Liver (tissue), 9 donors: Measurements from ENCODE around the gene WAC. TPM values are rescaled to one million over a fixed set of nuclear protein-coding genes. Genes with fewer than 3 reads are reported as not detected.

Experiments used
- DNase-seq: peaks from one replicate; pipeline ENCODE4 v3.0.0-alpha.2; 2017; ENCODE audit warnings: low spot score
- H3K27ac ChIP-seq, 2 donors: one replicate each; pipeline ENCODE4 v1.7.0; 2013; ENCODE audit warnings: inconsistent platforms in 2 of 2, low read length in 2 of 2, control low read depth in 1 of 2, low read depth in 1 of 2, mild to moderate bottlenecking in 1 of 2
- H3K27me3 ChIP-seq, 4 donors: one replicate each; pipeline versions ENCODE4 v1.6.1 to v1.7.0; 2013; ENCODE audit warnings: low read length in 3 of 4, inconsistent platforms in 1 of 4, mild to moderate bottlenecking in 1 of 4, moderate library complexity in 1 of 4; ENCODE audit not compliant: control insufficient read depth in 4 of 4, insufficient read depth in 4 of 4
- H3K36me3 ChIP-seq, 4 donors: one replicate each; pipeline versions ENCODE4 v1.6.1 to v1.7.0; 2013; ENCODE audit warnings: low read length in 3 of 4, mild to moderate bottlenecking in 3 of 4, low read depth in 1 of 4, moderate library complexity in 1 of 4; ENCODE audit not compliant: control insufficient read depth in 4 of 4, insufficient read depth in 3 of 4
- H3K4me1 ChIP-seq, 4 donors: one replicate each; pipeline versions ENCODE4 v1.6.1 to v1.7.0; 2013; ENCODE audit warnings: low read length in 3 of 4, mild to moderate bottlenecking in 3 of 4, moderate library complexity in 1 of 4; ENCODE audit not compliant: control insufficient read depth in 4 of 4, insufficient read depth in 4 of 4
- H3K4me3 ChIP-seq, 3 donors: one replicate each; pipeline versions ENCODE4 v1.6.1 to v1.7.0; 2013; ENCODE audit warnings: low read length in 3 of 3, control low read depth in 1 of 3, low read depth in 1 of 3, mild to moderate bottlenecking in 1 of 3
- H3K9ac ChIP-seq, 2 donors: one replicate each; pipeline ENCODE4 v1.7.0; 2013; ENCODE audit warnings: low read length in 2 of 2, mild to moderate bottlenecking in 2 of 2, moderate library complexity in 2 of 2, control low read depth in 1 of 2, low read depth in 1 of 2
- H3K9me3 ChIP-seq, 4 donors: one replicate each; pipeline versions ENCODE4 v1.6.1 to v1.7.0; 2013; ENCODE audit warnings: low read length in 3 of 4; ENCODE audit not compliant: control insufficient read depth in 4 of 4
- EGR1 ChIP-seq, 2 donors: IDR thresholded peaks; 2 replicates each; pipeline ENCODE4 v1.6.1; 2016 to 2018; ENCODE audit warnings: antibody characterized with exemption in 2 of 2, low read depth in 2 of 2
- FOXA1 ChIP-seq: IDR thresholded peaks from 2 replicates; pipeline ENCODE4 v1.6.1; 2016; ENCODE audit warnings: antibody characterized with exemption
- FOXA2 ChIP-seq: IDR thresholded peaks from 2 replicates; pipeline ENCODE4 v1.6.1; 2016; ENCODE audit warnings: antibody characterized with exemption
- GABPA ChIP-seq, 2 donors: IDR thresholded peaks in 1 of 2; conservative IDR thresholded peaks in 1 of 2; 2 replicates each; pipeline ENCODE4 v1.6.1; 2016; ENCODE audit warnings: antibody characterized with exemption in 2 of 2, mild to moderate bottlenecking in 1 of 2, moderate library complexity in 1 of 2
- HNF4A ChIP-seq, 2 donors: conservative IDR thresholded peaks; 2 replicates each; pipeline ENCODE4 v1.6.1; 2016; ENCODE audit warnings: antibody characterized with exemption in 2 of 2, mild to moderate bottlenecking in 2 of 2
- JUND ChIP-seq, 2 donors: IDR thresholded peaks; 2 replicates each; pipeline ENCODE4 v1.6.1; 2016; ENCODE audit warnings: antibody characterized with exemption in 2 of 2
- NR2F2 ChIP-seq: IDR thresholded peaks from 2 replicates; pipeline ENCODE4 v1.6.1; 2016; ENCODE audit warnings: antibody characterized with exemption
- RAD21 ChIP-seq, 2 donors: IDR thresholded peaks; 2 replicates each; pipeline ENCODE4 v1.6.1; 2016; ENCODE audit warnings: antibody characterized with exemption in 2 of 2, mild to moderate bottlenecking in 2 of 2
- RXRA ChIP-seq, 2 donors: IDR thresholded peaks; 2 replicates each; pipeline ENCODE4 v1.6.1; 2017 to 2018; ENCODE audit warnings: antibody characterized with exemption in 2 of 2, mild to moderate bottlenecking in 1 of 2
- SP1 ChIP-seq: IDR thresholded peaks from 2 replicates; pipeline ENCODE4 v1.6.1; 2018; ENCODE audit warnings: antibody characterized with exemption, mild to moderate bottlenecking
- TAF1 ChIP-seq: conservative IDR thresholded peaks from 2 replicates; pipeline ENCODE4 v1.6.1; 2016; ENCODE audit warnings: antibody characterized with exemption, mild to moderate bottlenecking
- YY1 ChIP-seq: IDR thresholded peaks from 2 replicates; pipeline ENCODE4 v1.6.1; 2016; ENCODE audit warnings: antibody characterized with exemption, mild to moderate bottlenecking
- WGBS: extraction: QIAGEN DNeasy Blood & Tissue Kit; methylation state at CpG from one replicate; pipeline ENCODE4 v1.1.7; 2013; 5-methylcytosine and 5-hydroxymethylcytosine counted together
- polyA plus RNA-seq, 2 donors: library from polyadenylated mRNA; stranded (reverse) in 1 of 2; unstranded in 1 of 2; fragments of 200-250 nt in 1 of 2; fragments of >200 nt in 1 of 2; fragmentation: Nextera tagmentation in 1 of 2; extraction: Ambion mirVana in 1 of 2; gene quantifications; one replicate each; pipeline versions ENCODE4 v1.2.1 to v1.2.3, GENCODE V29; 2013 to 2015
- total RNA-seq, 2 donors: library from RNA; depleted of rRNA; stranded (reverse); fragments of >200 nt; gene quantifications; one replicate each; pipeline ENCODE4 v1.2.3, GENCODE V29; 2014
- TF ChIP-seq, protein P1 (sequence below): IDR thresholded peaks from 2 replicates; pipeline ENCODE4 v1.6.1; 2016; ENCODE audit warnings: antibody characterized with exemption
- TF ChIP-seq, protein P2 (sequence below): IDR thresholded peaks from 2 replicates; pipeline ENCODE4 v1.6.1; 2016; ENCODE audit warnings: antibody characterized with exemption, mild to moderate bottlenecking
- TF ChIP-seq, protein P3 (sequence below): IDR thresholded peaks from 2 replicates; pipeline ENCODE4 v1.6.1; 2016; ENCODE audit warnings: antibody characterized with exemption
- TF ChIP-seq, protein P4 (sequence below): fragments of 150-350 bp; IDR thresholded peaks from 2 replicates; pipeline ENCODE4 v1.5.1; 2017; ENCODE audit warnings: improper control_type of control experiment, low read depth, low read length; ENCODE audit not compliant: missing input control
- TF ChIP-seq, protein P5 (sequence below): IDR thresholded peaks from 2 replicates; pipeline ENCODE4 v1.6.1; 2016; ENCODE audit warnings: antibody characterized with exemption
- donor health status: healthy.
- donor health status: healthy.
- donor health status: healthy.
- donor health status: healthy.
- donor health status: healthy.

The WAC gene
- total and polyA plus RNA-seq, 4 donors, result 20.2 to 48.7 (median 32.0) TPM

DNA sequence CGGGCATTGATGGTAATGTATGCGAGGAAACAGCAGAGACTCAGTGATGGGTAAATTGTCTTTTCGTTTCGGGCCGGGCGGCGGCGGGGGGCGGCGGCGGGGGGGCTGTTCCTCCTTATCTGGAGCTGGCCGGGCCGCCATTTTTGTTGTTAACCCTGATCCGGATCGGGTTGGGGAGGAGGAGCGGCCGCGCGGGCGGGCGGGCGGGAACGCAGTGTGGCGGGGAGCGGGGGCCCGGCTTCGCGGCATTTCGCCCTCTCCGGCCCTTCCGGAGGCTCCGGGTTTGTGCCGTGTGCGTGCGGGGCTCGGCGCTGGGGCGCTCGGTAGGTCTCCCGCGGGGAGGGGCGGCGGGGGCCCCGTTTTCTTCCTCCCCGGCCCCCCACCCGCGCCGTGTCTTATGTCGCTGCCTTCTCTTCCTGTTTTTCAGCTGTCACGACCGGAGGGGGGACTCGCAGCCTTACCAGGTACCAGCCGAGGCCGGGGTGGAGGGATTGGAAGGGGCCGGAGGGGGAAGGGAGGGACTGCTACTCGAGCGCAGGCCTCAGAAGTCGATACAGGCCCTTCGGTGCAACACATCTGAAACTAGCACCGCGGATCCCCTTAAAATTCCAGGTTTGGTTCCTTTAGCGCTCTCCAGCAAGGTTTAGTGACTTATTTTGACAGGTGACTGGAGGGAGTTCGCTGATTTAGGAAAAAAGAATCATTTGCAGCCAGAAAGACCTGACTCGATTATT, 820 bp downstream of the WAC start:
- Histone ChIP-seq H3K27ac (peak overlapping the region; percentile 81 to 99), H3K9ac (peak overlapping the region; percentile 97 to 100), H3K4me3 (peak overlapping the region; percentile 90 to 96 (median 94)), H3K9me3 (no peaks in the 10 kb centered on the region), H3K36me3 (peaks cover 6 to 29% (median 24%) of the 10 kb centered on the region in 4 donors), H3K27me3 (no peaks in the 10 kb centered on the region), H3K4me1 (peaks cover 0 to 20% (median 10%) of the 10 kb centered on the region in 4 donors)
- TF ChIP-seq RAD21 (IDR thresholded peaks at IDR 0.05) (peak in 1 of 2 donors; percentile 5), JUND (IDR thresholded peaks at IDR 0.05) (no peak)
- TF ChIP-seq, protein P1, sequence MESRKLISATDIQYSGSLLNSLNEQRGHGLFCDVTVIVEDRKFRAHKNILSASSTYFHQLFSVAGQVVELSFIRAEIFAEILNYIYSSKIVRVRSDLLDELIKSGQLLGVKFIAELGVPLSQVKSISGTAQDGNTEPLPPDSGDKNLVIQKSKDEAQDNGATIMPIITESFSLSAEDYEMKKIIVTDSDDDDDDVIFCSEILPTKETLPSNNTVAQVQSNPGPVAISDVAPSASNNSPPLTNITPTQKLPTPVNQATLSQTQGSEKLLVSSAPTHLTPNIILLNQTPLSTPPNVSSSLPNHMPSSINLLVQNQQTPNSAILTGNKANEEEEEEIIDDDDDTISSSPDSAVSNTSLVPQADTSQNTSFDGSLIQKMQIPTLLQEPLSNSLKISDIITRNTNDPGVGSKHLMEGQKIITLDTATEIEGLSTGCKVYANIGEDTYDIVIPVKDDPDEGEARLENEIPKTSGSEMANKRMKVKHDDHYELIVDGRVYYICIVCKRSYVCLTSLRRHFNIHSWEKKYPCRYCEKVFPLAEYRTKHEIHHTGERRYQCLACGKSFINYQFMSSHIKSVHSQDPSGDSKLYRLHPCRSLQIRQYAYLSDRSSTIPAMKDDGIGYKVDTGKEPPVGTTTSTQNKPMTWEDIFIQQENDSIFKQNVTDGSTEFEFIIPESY, result no peak
- DNase-seq, result peak; percentile 78
- WGBS, result under 1% methylated on average over 64 of the region's 64 CpGs

DNA sequence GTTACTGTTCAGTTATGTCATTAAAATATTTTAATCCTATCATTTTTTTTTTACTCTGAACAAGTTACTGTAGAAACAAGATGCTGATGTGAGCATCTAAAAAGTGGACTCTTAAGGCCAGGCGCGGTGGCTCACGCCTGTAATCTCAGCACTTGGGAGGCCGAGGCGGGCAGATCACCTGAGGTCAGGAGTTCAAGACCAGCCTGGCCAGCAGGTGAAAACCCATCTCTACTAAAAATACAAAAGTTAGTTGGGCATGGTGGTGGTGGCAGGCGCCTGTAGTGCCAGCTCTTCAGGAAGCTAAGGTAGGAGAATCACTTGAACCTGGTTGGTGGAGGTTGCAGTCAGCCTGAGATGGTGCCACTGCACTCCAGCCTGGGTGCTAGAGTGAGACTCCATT, 2.9 kb downstream of the WAC start:
- Histone ChIP-seq H3K4me3 (no peak overlapping the region), H3K36me3 (peaks cover 6 to 41% (median 35%) of the 10 kb centered on the region in 4 donors), H3K9me3 (no peaks in the 10 kb centered on the region), H3K4me1 (peaks cover 0 to 20% (median 10%) of the 10 kb centered on the region in 4 donors), H3K27me3 (no peaks in the 10 kb centered on the region), H3K9ac (no peak overlapping the region), H3K27ac (no peak overlapping the region)
- TF ChIP-seq FOXA1 (no peak), EGR1 (IDR thresholded peaks at IDR 0.05; ENCODE audit: low read depth in 2 of 2) (no peak), HNF4A (conservative IDR thresholded peaks at IDR 0.05) (no peak), NR2F2 (no peak), GABPA (IDR thresholded peaks at IDR 0.05 in 1 of 2, conservative IDR thresholded peaks at IDR 0.05 in 1 of 2) (no peak), JUND (IDR thresholded peaks at IDR 0.05) (no peak), YY1 (no peak), SP1 (no peak), RXRA (IDR thresholded peaks at IDR 0.05) (no peak), TAF1 (no peak), RAD21 (IDR thresholded peaks at IDR 0.05) (no peak), FOXA2 (no peak)
- TF ChIP-seq, protein P2, sequence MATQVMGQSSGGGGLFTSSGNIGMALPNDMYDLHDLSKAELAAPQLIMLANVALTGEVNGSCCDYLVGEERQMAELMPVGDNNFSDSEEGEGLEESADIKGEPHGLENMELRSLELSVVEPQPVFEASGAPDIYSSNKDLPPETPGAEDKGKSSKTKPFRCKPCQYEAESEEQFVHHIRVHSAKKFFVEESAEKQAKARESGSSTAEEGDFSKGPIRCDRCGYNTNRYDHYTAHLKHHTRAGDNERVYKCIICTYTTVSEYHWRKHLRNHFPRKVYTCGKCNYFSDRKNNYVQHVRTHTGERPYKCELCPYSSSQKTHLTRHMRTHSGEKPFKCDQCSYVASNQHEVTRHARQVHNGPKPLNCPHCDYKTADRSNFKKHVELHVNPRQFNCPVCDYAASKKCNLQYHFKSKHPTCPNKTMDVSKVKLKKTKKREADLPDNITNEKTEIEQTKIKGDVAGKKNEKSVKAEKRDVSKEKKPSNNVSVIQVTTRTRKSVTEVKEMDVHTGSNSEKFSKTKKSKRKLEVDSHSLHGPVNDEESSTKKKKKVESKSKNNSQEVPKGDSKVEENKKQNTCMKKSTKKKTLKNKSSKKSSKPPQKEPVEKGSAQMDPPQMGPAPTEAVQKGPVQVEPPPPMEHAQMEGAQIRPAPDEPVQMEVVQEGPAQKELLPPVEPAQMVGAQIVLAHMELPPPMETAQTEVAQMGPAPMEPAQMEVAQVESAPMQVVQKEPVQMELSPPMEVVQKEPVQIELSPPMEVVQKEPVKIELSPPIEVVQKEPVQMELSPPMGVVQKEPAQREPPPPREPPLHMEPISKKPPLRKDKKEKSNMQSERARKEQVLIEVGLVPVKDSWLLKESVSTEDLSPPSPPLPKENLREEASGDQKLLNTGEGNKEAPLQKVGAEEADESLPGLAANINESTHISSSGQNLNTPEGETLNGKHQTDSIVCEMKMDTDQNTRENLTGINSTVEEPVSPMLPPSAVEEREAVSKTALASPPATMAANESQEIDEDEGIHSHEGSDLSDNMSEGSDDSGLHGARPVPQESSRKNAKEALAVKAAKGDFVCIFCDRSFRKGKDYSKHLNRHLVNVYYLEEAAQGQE, result no peak
- TF ChIP-seq, protein P3, sequence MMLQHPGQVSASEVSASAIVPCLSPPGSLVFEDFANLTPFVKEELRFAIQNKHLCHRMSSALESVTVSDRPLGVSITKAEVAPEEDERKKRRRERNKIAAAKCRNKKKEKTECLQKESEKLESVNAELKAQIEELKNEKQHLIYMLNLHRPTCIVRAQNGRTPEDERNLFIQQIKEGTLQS, result no peak
- TF ChIP-seq, protein P4, sequence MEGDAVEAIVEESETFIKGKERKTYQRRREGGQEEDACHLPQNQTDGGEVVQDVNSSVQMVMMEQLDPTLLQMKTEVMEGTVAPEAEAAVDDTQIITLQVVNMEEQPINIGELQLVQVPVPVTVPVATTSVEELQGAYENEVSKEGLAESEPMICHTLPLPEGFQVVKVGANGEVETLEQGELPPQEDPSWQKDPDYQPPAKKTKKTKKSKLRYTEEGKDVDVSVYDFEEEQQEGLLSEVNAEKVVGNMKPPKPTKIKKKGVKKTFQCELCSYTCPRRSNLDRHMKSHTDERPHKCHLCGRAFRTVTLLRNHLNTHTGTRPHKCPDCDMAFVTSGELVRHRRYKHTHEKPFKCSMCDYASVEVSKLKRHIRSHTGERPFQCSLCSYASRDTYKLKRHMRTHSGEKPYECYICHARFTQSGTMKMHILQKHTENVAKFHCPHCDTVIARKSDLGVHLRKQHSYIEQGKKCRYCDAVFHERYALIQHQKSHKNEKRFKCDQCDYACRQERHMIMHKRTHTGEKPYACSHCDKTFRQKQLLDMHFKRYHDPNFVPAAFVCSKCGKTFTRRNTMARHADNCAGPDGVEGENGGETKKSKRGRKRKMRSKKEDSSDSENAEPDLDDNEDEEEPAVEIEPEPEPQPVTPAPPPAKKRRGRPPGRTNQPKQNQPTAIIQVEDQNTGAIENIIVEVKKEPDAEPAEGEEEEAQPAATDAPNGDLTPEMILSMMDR, result no peak
- TF ChIP-seq, protein P1, result no peak
- TF ChIP-seq, protein P5, sequence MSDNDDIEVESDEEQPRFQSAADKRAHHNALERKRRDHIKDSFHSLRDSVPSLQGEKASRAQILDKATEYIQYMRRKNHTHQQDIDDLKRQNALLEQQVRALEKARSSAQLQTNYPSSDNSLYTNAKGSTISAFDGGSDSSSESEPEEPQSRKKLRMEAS, result no peak
- no peak for DNase-seq
- 93% methylated on average over 6 of the region's 6 CpGs for WGBS
